GM23338 (cell line): ENCODE data around the gene DNAJC10. TPM values are rescaled to one million over a fixed set of nuclear protein-coding genes. Genes with fewer than 3 reads are reported as not detected.

ENCODE experiments used
- ATAC-seq: fragments of 200-7000 bp; cut with Tn5 transposase; 3 replicates; pipeline ENCODE4 v1.9.1; 2020
- DNase-seq: peaks from one replicate; pipeline ENCODE4 v3.0.0-alpha.2; 2015; ENCODE audit warnings: low spot score
- H2AFZ ChIP-seq: fragments of 200-600 bp; sonication (generic); 2 replicates; pipeline ENCODE4 v1.8.0; 2016; ENCODE audit warnings: antibody characterized with exemption, mild to moderate bottlenecking, moderate library complexity
- H3F3A ChIP-seq: fragments of 200-600 bp; sonication (generic); replicated peaks from 2 replicates; pipeline ENCODE4 v1.8.0; 2017; ENCODE audit warnings: antibody characterized with exemption, mixed run types, low read depth
- H3K27ac ChIP-seq: fragments of 200-600 bp; sonication (generic); 2 replicates; pipeline ENCODE4 v1.6.1; 2016; ENCODE audit warnings: low read depth
- H3K27me3 ChIP-seq: fragments of 200-600 bp; sonication (generic); 2 replicates; pipeline ENCODE4 v1.8.0; 2016; ENCODE audit warnings: mild to moderate bottlenecking, mixed run types, moderate library complexity; ENCODE audit not compliant: insufficient read depth
- H3K36me3 ChIP-seq: fragments of 200-600 bp; sonication (generic); 2 replicates; pipeline ENCODE4 v1.8.0; 2016; ENCODE audit warnings: mild to moderate bottlenecking; ENCODE audit not compliant: insufficient read depth
- H3K4me1 ChIP-seq: fragments of 200-600 bp; sonication (generic); 2 replicates; pipeline ENCODE4 v1.8.0; 2016; ENCODE audit warnings: mild to moderate bottlenecking, moderate library complexity; ENCODE audit not compliant: insufficient read depth
- H3K4me2 ChIP-seq: fragments of 200-600 bp; sonication (generic); 2 replicates; pipeline ENCODE4 v1.7.1; 2017; ENCODE audit warnings: mixed run types
- H3K4me3 ChIP-seq: fragments of 200-600 bp; sonication (generic); 2 replicates; pipeline ENCODE4 v1.6.1; 2016; ENCODE audit warnings: mixed run types
- H3K79me2 ChIP-seq: fragments of 200-600 bp; sonication (generic); replicated peaks from 2 replicates; pipeline ENCODE4 v1.8.0; 2017; ENCODE audit warnings: mild to moderate bottlenecking; ENCODE audit not compliant: insufficient read depth
- H3K9me2 ChIP-seq: fragments of 200-600 bp; sonication (generic); 2 replicates; pipeline ENCODE4 v1.8.0; 2017; ENCODE audit not compliant: insufficient read depth
- H4K20me1 ChIP-seq: fragments of 200-600 bp; sonication (generic); replicated peaks from 2 replicates; pipeline ENCODE4 v1.8.0; 2017; ENCODE audit warnings: mild to moderate bottlenecking; ENCODE audit not compliant: insufficient read depth
- H3K27ac Mint-ChIP-seq: 2 replicates; pipeline ENCODE4 v1.8.0; 2020; ENCODE audit warnings: inconsistent platforms, mild to moderate bottlenecking, moderate library complexity, mixed read lengths
- H3K27me3 Mint-ChIP-seq: 3 replicates; pipeline ENCODE4 v1.8.0; 2022; ENCODE audit warnings: low read depth, mild to moderate bottlenecking, moderate library complexity, mixed read lengths, inconsistent platforms; ENCODE audit not compliant: insufficient read depth, poor library complexity
- H3K36me3 Mint-ChIP-seq: 3 replicates; pipeline ENCODE4 v1.8.0; 2021; ENCODE audit warnings: low read depth, mild to moderate bottlenecking, inconsistent platforms, moderate library complexity, mixed read lengths
- H3K4me1 Mint-ChIP-seq: 3 replicates; pipeline ENCODE4 v1.8.0; 2020; ENCODE audit warnings: mild to moderate bottlenecking, inconsistent platforms, mixed read lengths
- H3K4me3 Mint-ChIP-seq: 3 replicates; pipeline ENCODE4 v1.8.0; 2021; ENCODE audit warnings: moderate library complexity, mild to moderate bottlenecking, inconsistent platforms, mixed read lengths
- H3K9me3 Mint-ChIP-seq: 3 replicates; pipeline ENCODE4 v1.8.0; 2020; ENCODE audit warnings: moderate library complexity, mild to moderate bottlenecking, inconsistent platforms, mixed read lengths
- CREB1 ChIP-seq: fragments of 250-450 bp; sonication (Bioruptor Pico); IDR thresholded peaks from 2 replicates; pipeline ENCODE4 v1.5.0; 2020; ENCODE audit warnings: low read depth, mild to moderate bottlenecking, moderate library complexity
- EZH2phosphoT487 ChIP-seq: fragments of 200-600 bp; sonication (generic); IDR thresholded peaks from one replicate; pipeline ENCODE4 v1.8.1; 2018; ENCODE audit warnings: antibody characterized with exemption; ENCODE audit not compliant: unreplicated experiment
- JUNB ChIP-seq: IDR thresholded peaks from one replicate; pipeline ENCODE4 v1.6.1; 2016; ENCODE audit warnings: antibody characterized with exemption; ENCODE audit not compliant: unreplicated experiment
- NANOG ChIP-seq: IDR thresholded peaks from 2 replicates; pipeline ENCODE4 v1.6.1; 2016; ENCODE audit warnings: antibody characterized with exemption, borderline replicate concordance
- POLR2AphosphoS5 ChIP-seq: IDR thresholded peaks from 2 replicates; pipeline ENCODE4 v1.6.1; 2016; ENCODE audit warnings: antibody characterized with exemption, low read depth
- STAT1 ChIP-seq: IDR thresholded peaks from one replicate; pipeline ENCODE4 v1.6.1; 2016; ENCODE audit warnings: antibody characterized with exemption; ENCODE audit not compliant: unreplicated experiment
- ZNF114 ChIP-seq: fragments of 250-450 bp; sonication (Bioruptor Pico); IDR thresholded peaks from 2 replicates; pipeline ENCODE4 v1.5.0; 2020; ENCODE audit warnings: mild to moderate bottlenecking, moderate library complexity
- ZNF331 ChIP-seq: fragments of 250-450 bp; sonication (Bioruptor Pico); IDR thresholded peaks from 2 replicates; pipeline ENCODE4 v1.5.0; 2020; ENCODE audit warnings: low read depth, mild to moderate bottlenecking, moderate library complexity
- polyA plus RNA-seq: library from polyadenylated mRNA; unstranded; fragments of >200 nt; fragmentation: Nextera tagmentation; extraction: Ambion mirVana; gene quantifications from 2 replicates; pipeline ENCODE4 v1.2.1, GENCODE V29; 2016
- total RNA-seq: library from RNA; depleted of rRNA; stranded (reverse); fragments of >200 nt; shearing (Covaris generic); gene quantifications from 2 replicates; pipeline ENCODE4 v1.2.3, GENCODE V29; 2014
- TF ChIP-seq, protein P1 (sequence below): fragments of 250-450 bp; sonication (Bioruptor Pico); IDR thresholded peaks from 2 replicates; pipeline ENCODE4 v1.5.0; 2020; ENCODE audit warnings: mild to moderate bottlenecking, moderate library complexity
- TF ChIP-seq, protein P2 (sequence below): IDR thresholded peaks from 2 replicates; pipeline ENCODE4 v1.6.1; 2016; ENCODE audit warnings: antibody characterized with exemption

The DNAJC10 gene
- total and polyA plus RNA-seq, 2 experiments from 2014 or later: 41.9 to 83.1 TPM

DNA sequence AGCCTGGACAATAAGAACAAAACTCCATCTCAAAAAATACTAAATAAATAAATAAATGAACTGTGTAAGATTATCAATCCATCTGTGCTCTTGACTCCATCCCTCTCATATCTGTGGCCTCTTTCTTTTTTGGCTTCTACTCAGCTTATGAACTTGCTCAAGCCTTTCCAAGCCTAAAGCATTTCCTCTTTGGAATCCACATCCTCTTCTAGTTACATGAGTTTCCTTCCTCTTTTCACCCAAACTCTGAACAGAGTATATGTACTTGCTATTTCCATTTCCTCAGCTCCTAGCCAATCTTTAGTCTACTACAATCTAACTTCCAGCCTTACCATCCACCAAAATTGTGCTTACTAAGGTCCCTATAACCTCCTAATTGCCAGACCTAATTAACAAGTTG is 2.5 kb upstream of the DNAJC10 start:
- Mint-ChIP-seq H3K4me1 (no peaks in the 10 kb centered on the region; the same call in 2 of the 3 replicates), H3K36me3 (no peaks in the 10 kb centered on the region; the same call in 2 of the 3 replicates), H3K27ac (no peak overlapping the region), H3K9me3 (no peaks in the 10 kb centered on the region), H3K27me3 (no peaks in the 10 kb centered on the region), H3K4me3 (no peak overlapping the region)
- ATAC-seq (no peak), DNase-seq (no peak)
- no peak overlapping the region for H3K4me2 ChIP-seq
- peaks cover 20% of the 10 kb centered on the region for H3K79me2 ChIP-seq
- peak overlapping the region; percentile 78; the same call in 1 of the 2 replicates for H2AFZ ChIP-seq
- H3K9me2 ChIP-seq: no peaks in the 10 kb centered on the region
- H3F3A ChIP-seq: peaks cover 7% of the 10 kb centered on the region; the same call in 1 of the 2 replicates
- H3K4me3 ChIP-seq: no peak overlapping the region
- no peaks in the 10 kb centered on the region for H4K20me1 ChIP-seq
- no peak overlapping the region for H3K27ac ChIP-seq
- TF ChIP-seq POLR2AphosphoS5: no peak
- no peak for TF ChIP-seq STAT1
- no peak for TF ChIP-seq ZNF114 (CRISPR knock-in tag)
- no peak for TF ChIP-seq NANOG
- no peaks in the 10 kb centered on the region for H3K27me3 ChIP-seq
- no peaks in the 10 kb centered on the region; the same call in 1 of the 2 replicates for H3K36me3 ChIP-seq
- H3K4me1 ChIP-seq: peaks cover 12% of the 10 kb centered on the region

DNA sequence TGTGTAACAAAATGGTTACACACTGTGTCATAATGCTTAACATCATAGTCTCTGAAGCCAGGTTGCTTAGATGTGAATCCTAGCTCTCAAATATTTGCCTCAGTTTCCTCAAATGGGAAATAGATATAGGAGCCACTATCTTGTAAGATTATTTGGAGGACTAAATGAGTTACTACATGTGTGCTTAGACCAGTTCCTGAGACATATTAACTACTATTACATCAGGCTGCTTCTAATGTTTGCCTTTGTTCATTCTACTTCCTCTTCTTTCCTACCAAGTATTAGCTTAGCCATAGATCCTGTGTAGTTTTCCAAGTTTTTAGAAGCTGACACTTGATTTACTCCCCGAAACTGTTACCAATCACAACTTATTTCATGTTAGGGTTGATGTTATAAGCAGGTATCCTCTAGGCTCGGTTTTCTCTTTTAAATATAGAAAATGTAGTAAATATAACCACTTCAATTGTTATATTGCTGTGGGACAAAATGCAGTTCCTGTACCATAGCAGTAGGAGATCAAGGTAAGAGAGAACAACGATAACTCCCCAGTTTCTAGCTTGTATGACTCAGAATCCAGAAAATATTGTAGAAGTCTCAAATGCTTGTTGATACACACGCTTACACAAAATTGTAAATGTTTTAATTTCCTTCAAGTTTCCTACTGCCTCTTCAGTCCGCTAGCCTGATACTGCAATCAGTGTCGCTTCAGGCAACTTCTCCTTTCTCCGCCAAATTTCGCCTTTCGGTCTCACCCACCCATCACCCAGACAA is 751 bp upstream of the DNAJC10 start:
- H3K27ac ChIP-seq: peak overlapping the region; percentile 92
- peaks cover 12% of the 10 kb centered on the region for H3K4me1 ChIP-seq
- H3K9me2 ChIP-seq: no peaks in the 10 kb centered on the region
- peak overlapping the region; percentile 96 for H2AFZ ChIP-seq
- no peaks in the 10 kb centered on the region for H4K20me1 ChIP-seq
- H3K9me3 Mint-ChIP-seq: no peaks in the 10 kb centered on the region
- no peaks in the 10 kb centered on the region; the same call in 2 of the 3 replicates for H3K36me3 Mint-ChIP-seq
- DNase-seq (no peak), ATAC-seq (no peak)
- peak overlapping the region; percentile 88 for H3K4me3 ChIP-seq
- H3K4me3 Mint-ChIP-seq: no peak overlapping the region
- H3K36me3 ChIP-seq: peaks cover 7% of the 10 kb centered on the region; the same call in 1 of the 2 replicates
- no peaks in the 10 kb centered on the region; the same call in 2 of the 3 replicates for H3K4me1 Mint-ChIP-seq
- no peak overlapping the region for H3K27ac Mint-ChIP-seq
- H3K27me3 Mint-ChIP-seq: no peaks in the 10 kb centered on the region
- peak overlapping the region; percentile 81 for H3K4me2 ChIP-seq
- H3F3A ChIP-seq: peaks cover 7% of the 10 kb centered on the region; the same call in 1 of the 2 replicates
- peaks cover 24% of the 10 kb centered on the region for H3K79me2 ChIP-seq
- no peaks in the 10 kb centered on the region for H3K27me3 ChIP-seq
- TF ChIP-seq ZNF331 (no peak), CREB1 (CRISPR knock-in tag) (no peak), NANOG (no peak), JUNB (no peak), EZH2phosphoT487 (no peak), POLR2AphosphoS5 (no peak), ZNF114 (CRISPR knock-in tag) (no peak), STAT1 (no peak)
- TF ChIP-seq, protein P1, sequence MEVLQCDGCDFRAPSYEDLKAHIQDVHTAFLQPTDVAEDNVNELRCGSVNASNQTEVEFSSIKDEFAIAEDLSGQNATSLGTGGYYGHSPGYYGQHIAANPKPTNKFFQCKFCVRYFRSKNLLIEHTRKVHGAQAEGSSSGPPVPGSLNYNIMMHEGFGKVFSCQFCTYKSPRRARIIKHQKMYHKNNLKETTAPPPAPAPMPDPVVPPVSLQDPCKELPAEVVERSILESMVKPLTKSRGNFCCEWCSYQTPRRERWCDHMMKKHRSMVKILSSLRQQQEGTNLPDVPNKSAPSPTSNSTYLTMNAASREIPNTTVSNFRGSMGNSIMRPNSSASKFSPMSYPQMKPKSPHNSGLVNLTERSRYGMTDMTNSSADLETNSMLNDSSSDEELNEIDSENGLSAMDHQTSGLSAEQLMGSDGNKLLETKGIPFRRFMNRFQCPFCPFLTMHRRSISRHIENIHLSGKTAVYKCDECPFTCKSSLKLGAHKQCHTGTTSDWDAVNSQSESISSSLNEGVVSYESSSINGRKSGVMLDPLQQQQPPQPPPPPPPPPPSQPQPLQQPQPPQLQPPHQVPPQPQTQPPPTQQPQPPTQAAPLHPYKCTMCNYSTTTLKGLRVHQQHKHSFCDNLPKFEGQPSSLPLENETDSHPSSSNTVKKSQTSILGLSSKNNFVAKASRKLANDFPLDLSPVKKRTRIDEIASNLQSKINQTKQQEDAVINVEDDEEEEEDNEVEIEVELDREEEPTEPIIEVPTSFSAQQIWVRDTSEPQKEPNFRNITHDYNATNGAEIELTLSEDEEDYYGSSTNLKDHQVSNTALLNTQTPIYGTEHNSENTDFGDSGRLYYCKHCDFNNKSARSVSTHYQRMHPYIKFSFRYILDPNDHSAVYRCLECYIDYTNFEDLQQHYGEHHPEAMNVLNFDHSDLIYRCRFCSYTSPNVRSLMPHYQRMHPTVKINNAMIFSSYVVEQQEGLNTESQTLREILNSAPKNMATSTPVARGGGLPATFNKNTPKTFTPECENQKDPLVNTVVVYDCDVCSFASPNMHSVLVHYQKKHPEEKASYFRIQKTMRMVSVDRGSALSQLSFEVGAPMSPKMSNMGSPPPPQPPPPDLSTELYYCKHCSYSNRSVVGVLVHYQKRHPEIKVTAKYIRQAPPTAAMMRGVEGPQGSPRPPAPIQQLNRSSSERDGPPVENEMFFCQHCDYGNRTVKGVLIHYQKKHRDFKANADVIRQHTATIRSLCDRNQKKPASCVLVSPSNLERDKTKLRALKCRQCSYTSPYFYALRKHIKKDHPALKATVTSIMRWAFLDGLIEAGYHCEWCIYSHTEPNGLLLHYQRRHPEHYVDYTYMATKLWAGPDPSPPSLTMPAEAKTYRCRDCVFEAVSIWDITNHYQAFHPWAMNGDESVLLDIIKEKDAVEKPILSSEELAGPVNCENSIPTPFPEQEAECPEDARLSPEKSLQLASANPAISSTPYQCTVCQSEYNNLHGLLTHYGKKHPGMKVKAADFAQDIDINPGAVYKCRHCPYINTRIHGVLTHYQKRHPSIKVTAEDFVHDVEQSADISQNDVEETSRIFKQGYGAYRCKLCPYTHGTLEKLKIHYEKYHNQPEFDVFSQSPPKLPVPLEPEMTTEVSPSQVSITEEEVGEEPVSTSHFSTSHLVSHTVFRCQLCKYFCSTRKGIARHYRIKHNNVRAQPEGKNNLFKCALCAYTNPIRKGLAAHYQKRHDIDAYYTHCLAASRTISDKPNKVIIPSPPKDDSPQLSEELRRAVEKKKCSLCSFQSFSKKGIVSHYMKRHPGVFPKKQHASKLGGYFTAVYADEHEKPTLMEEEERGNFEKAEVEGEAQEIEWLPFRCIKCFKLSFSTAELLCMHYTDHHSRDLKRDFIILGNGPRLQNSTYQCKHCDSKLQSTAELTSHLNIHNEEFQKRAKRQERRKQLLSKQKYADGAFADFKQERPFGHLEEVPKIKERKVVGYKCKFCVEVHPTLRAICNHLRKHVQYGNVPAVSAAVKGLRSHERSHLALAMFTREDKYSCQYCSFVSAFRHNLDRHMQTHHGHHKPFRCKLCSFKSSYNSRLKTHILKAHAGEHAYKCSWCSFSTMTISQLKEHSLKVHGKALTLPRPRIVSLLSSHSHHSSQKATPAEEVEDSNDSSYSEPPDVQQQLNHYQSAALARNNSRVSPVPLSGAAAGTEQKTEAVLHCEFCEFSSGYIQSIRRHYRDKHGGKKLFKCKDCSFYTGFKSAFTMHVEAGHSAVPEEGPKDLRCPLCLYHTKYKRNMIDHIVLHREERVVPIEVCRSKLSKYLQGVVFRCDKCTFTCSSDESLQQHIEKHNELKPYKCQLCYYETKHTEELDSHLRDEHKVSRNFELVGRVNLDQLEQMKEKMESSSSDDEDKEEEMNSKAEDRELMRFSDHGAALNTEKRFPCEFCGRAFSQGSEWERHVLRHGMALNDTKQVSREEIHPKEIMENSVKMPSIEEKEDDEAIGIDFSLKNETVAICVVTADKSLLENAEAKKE (CRISPR knock-in tag): no peak
- TF ChIP-seq, protein P2, sequence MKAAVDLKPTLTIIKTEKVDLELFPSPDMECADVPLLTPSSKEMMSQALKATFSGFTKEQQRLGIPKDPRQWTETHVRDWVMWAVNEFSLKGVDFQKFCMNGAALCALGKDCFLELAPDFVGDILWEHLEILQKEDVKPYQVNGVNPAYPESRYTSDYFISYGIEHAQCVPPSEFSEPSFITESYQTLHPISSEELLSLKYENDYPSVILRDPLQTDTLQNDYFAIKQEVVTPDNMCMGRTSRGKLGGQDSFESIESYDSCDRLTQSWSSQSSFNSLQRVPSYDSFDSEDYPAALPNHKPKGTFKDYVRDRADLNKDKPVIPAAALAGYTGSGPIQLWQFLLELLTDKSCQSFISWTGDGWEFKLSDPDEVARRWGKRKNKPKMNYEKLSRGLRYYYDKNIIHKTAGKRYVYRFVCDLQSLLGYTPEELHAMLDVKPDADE: no peak
